ENCODE data around the gene ERC2.

ERC2 gene

DNA sequence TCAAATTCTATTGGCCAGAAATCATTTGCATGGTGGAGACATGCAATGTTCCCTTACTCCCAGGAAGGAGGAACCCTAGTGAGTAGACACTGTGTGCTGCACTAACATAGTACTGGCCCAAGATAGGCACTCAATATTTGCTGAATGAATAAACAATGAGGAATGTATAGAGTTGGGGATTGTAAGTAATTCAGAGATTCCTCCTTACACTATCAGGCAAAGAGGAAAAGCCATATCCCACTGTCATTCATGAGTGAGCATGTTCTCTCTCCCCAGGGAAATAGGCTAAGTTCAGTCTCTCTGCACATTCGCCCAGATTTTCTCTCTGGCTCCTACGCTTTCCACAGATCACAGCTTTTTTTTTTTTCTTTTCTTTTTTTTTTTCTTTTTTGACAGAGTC, 826.3 kb downstream of the ERC2 start:
- DNase-seq (ENCODE audit: low spot score): no peak

DNA sequence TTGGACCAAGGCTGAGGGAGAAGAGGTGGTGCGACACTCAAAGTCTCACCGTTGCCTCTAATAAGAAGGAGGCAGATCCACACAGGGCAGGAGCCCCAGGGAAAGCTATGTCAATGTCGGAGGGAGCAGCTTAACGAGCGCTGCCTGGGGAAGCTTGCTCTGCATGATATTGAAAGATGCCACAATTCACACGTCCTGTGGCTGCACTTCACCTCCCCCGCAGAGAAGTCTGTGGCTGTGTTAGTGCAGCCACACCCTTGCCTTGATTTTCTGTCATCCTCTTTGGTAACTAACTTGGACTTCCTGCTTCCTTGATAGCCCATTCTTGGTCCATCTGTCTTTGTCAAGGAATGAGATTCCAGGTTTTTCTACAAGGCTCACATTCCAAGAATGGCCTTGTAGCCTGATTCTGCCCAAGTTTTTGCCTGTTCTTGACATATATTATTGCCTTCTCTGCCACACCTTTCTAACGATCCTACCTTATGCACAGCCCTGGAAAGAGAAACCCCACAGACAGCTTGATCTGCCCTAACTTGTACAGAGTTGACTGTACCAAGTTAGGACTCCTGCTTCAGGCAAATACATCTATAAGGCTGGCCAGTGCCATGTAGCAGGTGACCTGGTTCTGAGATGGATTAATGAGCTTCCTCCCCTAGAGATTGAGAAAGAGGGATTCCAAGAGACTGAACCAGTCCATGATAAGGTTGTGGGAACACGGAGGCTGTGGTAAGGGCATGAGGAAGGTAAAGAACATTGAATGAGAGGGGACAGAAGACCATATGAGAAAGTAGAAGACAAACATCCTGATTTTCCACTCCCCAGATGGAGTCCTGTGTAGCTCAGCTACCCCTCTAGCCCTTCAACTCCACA, 828.1 kb downstream of the ERC2 start:
- DNase-seq (ENCODE audit: low spot score): no peak

GRCh38 chr3:55639143-55639542, 829.1 kb downstream of the ERC2 start:
- no peak for DNase-seq (ENCODE audit: low spot score)

DNA sequence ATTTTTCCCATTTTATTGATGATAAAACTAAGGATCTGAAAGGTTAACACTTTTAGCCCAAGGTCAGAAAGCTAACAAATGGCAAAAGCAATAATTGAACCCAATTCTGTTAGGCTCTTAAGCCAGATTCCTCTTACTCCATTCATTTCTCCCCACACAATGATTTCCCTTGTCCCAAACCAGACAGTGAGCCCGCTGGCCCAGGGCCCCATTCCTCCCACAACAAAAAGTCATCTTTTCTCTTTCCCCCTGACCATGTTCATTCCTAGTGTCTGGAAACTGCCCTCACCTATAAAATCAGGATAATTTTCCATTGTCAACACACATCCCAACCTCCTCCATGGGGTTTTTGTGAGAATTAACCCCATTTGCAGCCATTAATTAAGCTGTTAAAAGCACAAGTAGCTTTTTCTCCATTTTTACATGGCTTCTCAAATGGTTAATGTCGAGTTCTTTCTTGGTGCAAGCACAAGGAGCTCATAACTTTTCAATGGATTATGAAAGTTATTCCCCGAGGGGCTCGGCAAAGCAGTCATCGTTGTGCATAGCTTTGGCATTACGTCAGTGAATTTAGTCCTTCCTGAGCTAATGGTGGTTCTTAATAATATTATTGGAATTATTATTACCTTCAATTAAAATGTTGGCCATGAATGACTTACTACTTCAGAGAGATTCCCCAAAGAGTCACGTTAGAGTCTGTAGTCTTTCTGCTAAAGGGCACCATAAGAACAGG, 830.2 kb downstream of the ERC2 start:
- DNase-seq (ENCODE audit: low spot score): no peak

- no peak for DNase-seq (ENCODE audit: low spot score)
These were observed 831.7 kb downstream of the ERC2 start for GRCh38 chr3:55636300-55637195.

DNA sequence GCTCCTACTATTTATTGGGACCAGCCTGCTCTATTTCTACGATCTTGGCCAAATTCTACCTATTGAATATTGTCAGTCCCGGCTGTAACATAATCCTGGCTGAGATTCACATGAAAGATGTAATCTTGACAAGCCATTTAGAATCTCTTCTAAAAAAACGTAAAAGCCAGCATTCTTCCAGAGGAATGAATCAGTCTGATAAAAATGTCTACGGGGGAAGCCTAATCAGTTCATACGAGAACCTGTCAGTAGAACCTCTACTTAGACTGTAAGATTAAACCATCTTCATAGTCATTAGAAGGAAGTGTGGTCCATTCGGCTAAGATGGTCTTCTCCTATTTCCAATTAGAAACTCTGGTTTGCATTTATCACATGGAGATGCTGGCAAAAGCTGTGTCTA, 833.9 kb downstream of the ERC2 start:
- no peak for DNase-seq (ENCODE audit: low spot score)

GRCh38 chr3:55633333-55633732, 834.9 kb downstream of the ERC2 start:
- DNase-seq (ENCODE audit: low spot score): no peak

GRCh38 chr3:55631766-55632331, 836.4 kb downstream of the ERC2 start:
- no peak for DNase-seq (ENCODE audit: low spot score)

- DNase-seq (ENCODE audit: low spot score): no peak
These were observed 837.4 kb downstream of the ERC2 start for GRCh38 chr3:55630921-55631299.

GRCh38 chr3:55630280-55630920, 837.9 kb downstream of the ERC2 start:
- no peak for DNase-seq (ENCODE audit: low spot score)

GRCh38 chr3:55629432-55629831, 838.8 kb downstream of the ERC2 start:
- no peak for DNase-seq (ENCODE audit: low spot score)

GRCh38 chr3:55626279-55626665, 842.0 kb downstream of the ERC2 start:
- no peak for DNase-seq (ENCODE audit: low spot score)

DNA sequence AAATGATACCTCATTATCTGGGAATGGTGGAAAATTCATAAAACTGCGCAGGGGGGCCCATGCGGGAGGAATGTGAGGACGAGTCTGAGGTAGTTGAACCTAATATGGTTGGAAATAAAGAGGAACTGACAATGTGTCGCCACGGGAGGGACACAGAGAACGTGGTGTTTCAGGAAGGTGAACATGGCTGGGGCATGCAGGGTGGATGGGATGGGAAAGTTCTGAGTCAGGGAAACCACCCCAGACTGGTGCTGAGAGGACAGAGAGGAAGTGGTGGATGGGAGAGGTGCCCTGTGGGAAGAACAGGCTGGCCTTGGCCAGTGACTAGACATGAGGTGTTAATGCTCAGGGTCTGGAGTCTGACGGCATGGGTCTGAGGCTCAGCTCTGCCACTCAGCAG, 844.0 kb downstream of the ERC2 start:
- DNase-seq (ENCODE audit: low spot score): no peak

GRCh38 chr3:55623786-55624185, 844.5 kb downstream of the ERC2 start:
- DNase-seq (ENCODE audit: low spot score): no peak

DNA sequence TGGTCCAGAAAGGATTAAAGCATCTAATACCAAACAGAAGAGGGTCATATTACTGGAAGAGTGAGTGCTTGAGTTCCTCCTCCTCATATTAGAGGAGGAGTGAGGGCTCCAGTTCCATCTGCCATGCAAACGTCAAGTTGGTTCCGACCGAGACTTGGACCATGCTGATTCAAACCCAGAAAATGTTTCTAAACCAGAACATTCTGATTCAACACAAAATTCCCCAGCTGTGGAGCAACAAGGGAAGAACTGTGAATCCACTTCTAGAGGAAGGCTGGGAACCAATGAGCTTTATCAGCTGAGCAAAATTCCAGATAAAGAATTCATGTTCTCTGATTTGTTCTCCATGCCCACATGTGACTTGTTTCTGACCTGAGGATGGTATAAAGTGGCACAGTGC, 845.5 kb downstream of the ERC2 start:
- no peak for DNase-seq (ENCODE audit: low spot score)

- DNase-seq (ENCODE audit: low spot score): peak; percentile 20
These were observed 846.2 kb downstream of the ERC2 start for GRCh38 chr3:55622116-55622515.

- DNase-seq (ENCODE audit: low spot score): no peak
These were observed 846.6 kb downstream of the ERC2 start for GRCh38 chr3:55621648-55622047.

DNA sequence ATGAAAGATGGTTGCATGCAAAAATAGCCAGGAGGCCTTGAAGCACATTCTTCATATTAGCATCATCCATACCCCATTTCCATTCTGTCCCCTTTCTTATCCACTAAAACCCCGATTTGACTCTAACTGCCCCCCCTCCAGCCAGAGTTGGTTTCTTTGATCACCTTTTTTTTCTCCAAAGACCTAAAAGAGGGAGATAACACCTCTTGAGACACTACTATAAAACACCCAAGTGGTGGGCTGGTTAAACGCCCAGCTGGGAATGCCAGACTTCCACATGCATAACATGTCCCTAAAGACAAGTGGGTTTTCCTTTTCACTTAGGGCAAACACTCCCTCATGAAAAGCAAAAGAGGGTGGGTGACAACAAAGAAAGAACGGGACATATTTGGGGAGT, 847.2 kb downstream of the ERC2 start:
- DNase-seq (ENCODE audit: low spot score): no peak

- no peak for DNase-seq (ENCODE audit: low spot score)
These were observed 847.8 kb downstream of the ERC2 start for GRCh38 chr3:55620351-55621025.

GRCh38 chr3:55619046-55619808, 849.0 kb downstream of the ERC2 start:
- DNase-seq (ENCODE audit: low spot score): no peak

All from AG08396 (cell line).